ENCODE data around the gene GNA14.
"Not testable (repeated sequence)": the region's sequence is repeated elsewhere in the genome, so short reads cannot be mapped to it uniquely, and the experiment has no call there.

The GNA14 gene

DNA sequence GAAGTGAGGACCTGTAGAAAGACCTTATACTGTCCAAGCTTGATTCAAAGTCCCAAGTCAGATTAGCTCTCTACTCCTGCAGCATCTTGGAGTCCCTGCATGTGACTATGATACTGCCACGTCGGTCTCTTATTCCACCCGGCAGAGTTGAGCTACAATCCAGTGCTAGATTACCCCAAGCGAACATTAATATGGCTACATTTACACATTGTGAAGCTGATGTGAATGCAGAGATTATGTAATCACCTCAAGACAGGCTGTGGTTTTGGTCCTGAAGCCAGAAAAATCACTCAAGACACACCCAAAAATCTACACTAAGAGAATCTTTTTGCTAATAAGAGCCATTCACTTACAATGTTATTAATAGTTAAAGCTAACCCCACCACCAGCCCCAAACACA is 116.7 kb downstream of the GNA14 start:
- no peak for DNase-seq

DNA sequence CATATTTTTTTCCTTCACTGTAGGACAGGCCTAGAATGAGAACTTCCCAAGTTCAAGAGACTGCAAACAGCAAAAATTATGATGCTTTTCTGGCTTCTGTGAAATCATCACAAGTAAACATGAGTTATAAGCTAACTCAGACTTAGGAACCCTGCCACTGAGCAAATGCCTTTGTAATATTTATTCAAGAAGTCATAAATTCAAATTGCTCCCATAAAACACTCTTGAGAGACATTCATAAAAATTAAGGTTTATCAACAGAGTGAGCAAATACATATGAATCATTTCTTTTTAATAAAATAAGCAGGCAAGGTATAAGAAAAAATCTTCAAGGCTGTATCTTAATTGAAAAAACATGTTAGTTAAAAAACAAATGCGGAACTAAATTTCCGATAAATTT is 124.2 kb downstream of the GNA14 start:
- DNase-seq: no peak

DNA sequence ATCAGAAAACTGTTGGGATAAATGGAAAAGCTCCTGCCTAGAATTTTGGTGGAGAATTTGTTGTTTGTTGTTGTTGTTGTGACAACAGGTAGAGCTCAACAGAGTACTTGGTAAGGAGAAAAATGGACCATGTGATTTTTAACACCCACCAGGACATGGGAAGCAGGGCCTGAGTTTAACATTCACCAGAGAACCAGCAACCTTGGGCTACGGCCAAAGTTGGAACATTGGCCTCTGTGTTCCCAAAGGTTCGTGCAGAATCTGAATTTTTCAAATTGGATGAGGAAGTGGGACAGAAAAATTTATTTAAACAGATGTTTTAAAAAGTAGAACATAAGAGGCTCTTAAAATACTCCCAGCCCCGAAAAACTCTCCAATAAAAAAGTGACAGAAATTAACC is 127.0 kb downstream of the GNA14 start:
- DNase-seq: no peak

DNA sequence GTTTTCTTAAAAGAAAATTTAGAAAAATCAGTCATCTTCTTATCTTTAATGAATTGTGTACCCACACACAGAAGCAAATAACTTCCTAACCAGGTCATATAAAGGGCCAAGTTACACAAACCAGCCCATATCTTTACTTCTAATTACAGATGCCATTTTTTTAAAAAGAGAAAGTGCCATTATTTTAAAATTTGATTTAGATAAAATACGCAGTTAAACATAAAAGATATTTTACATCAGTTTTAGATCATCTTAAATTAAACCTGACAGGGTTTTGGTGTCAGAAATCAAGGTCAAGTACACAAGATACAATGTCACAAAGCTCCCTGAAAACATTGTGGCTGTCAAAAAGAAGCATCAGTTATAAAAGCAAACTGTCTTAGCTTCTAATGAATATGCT is 129.4 kb downstream of the GNA14 start:
- no peak for DNase-seq

DNA sequence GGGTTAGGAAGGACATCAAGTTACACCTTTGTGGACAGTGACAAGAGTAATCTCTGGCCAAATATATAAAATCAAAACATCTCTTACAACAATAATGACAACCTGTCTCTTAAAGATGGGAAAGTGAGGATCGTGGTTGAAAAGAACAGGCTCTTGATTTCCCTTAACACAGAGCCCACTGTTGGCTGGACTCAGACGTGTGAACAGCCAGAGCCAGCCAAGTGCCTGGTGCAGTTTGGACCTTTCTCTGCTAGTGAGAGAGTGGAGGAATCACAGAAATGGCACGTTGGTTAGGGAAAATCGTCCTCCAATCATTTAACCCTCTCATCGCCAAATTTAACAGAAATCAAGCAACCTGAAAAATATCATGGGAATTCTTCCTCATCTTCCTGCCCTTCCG is 131.3 kb downstream of the GNA14 start:
- DNase-seq: no peak

DNA sequence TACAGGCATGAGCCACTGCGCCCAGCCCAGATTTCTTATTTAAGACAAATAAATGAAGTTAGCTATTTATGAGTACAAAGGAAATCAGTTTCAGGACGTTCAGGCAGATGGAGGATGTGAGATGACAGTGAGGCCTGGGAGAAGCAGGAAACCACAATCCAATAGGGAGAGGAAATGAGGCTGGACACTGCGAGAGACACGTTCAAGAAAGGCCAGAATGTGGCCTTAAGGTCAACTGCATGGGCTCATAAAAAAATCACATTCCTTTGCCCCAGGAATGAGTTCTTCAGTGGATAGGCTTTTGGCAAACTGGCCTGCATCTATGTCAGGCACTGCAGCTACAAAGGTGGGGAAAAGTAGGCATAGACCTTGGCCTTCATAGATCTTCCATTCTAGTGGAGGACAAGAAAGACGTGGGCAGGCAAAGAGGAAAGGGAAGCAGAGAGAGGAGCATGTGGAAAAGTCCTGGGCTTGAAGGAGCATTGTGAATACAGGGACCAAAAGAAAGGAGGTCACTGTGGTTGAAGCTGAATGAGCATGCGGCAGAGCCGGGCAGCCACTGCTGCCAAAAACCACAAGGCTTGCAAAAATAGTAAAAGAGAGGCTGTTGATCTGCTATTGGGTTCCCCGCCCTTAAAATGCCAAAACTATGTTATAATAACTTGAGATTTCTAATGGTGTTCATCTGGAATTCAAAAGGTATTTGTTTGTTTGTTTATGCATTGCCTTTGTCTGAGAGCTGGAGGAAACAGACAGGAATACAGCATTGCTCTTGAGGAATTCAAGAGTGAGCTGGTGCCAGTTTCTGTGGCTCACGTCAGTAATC is 133.0 kb downstream of the GNA14 start:
- no peak for DNase-seq

DNA sequence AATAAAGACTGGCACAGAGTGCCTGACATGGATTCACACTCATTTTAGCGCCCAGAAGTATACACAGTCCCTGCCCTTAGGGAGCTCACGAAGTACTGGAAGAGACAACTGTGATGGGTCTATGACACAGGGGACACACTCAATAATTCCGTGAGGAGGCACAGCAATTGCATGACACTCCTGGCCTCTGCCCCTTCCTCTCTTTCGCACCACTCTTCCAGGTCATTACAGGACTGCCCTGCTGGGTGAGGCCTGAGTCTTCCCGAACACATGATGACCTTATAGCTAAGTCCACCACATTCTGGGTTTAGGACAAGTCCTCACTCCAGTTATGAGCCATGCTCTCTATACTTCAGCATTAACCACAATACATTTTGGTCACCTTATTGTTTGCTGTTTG is 134.7 kb downstream of the GNA14 start:
- DNase-seq: no peak

DNA sequence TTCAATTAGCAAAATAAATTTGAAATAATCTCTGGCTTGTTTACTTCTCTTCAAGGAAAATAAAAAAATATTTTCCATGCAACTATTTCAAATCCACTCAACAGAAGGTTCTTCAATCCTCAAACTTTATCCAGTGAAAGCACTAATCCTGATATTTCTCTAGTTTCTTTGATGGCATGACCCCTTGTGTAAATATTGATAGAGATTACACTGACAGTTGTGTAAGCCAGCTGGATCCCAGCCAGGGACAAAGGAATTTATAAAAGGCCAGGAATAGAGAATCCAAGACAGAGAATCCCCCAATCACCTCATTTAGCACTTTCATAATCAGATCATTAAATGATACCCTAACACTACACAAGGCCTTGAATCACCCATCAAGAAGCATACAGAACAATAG is 135.2 kb downstream of the GNA14 start:
- no peak for DNase-seq

DNA sequence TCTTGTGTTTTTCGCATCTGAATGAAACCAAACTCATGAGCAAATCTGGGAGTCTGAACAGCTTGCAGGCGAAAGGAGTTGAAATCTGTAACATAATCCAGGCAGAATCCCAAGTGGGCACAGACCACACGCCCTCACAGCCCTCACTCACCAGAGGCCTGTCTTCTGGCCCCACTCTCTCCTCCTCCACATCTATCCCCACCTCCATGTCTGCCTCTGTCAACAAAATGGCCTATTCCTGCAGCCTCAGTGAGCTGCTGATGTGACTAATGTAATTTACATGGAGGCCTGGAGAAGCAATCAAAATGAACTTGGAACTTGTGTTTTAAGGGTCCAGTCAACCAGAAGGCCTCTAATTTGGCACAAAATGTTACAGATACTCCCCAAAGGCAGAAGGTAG is 136.6 kb downstream of the GNA14 start:
- DNase-seq: no peak

DNA sequence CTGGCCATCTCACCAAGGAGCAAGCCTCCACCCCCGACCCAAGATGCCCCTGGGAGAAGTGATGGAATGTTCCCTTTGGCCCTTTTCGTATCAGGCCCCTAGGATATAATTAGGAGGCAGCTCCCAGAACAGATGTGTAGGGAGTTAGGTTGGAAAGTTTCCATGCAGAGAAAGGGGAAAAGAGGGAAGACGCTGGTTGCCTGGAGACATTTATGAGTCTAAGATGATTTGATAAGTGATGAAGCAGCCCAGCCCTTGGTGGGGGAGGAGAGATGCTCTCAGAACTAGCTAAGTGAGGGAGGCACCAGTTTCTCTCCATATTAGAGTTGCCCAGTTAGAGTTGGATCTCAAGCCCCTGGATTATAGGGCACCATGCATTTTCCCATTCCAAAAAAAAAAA is 137.5 kb downstream of the GNA14 start:
- DNase-seq: no peak

DNA sequence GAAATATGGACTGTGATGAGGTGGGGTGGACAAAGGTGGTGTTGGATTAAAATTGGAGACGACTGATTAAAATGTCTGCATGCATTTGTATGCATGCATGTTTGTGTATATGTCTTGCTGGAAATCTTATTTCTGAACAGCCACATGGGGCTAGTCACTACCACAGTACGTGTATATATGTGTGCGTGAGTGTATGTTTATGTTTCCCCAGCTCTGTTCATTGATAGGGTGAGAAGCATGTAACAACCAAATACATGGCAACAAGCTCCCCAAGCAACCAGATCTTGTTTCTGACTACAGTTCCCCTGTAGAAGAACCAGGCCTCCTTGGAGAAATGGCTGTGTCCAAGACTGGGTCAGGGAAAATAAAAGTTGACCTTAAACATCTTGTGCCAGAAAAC is 139.7 kb downstream of the GNA14 start:
- DNase-seq: no peak

DNA sequence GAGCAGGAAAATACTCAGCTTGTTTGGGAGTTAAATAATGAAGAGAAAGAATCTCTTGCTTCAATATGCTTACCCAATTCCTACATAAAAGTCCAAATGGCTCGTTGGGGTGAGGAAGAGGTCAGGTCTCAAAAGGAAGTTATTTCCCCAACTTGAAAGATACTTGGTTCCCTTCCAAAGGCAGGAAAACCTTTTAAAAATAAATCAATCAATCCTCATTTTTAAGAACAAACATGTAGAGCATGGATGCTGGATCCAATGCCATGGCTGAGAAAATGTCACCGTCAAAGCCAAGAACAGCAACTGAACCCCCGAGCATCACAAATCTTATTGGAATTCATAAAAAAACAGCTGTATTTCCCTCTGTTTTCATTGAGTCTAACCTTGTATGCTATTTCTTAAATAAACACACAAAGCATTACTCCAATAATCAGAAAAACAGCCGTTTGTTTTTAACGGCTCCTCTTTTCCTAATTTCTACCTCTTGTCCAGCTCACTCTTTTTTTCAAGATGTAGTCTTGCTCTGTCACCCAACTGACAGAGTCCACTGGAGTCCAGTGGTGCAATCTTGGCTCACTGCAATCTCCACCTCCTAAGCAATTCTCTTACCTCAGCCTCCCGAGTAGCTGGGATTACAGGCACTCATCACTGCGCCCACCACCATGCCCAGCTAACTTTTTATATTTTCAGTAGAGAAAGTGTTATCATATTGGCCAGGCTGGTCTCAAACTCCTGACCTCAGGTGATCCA is 140.7 kb downstream of the GNA14 start:
- no peak for DNase-seq

DNA sequence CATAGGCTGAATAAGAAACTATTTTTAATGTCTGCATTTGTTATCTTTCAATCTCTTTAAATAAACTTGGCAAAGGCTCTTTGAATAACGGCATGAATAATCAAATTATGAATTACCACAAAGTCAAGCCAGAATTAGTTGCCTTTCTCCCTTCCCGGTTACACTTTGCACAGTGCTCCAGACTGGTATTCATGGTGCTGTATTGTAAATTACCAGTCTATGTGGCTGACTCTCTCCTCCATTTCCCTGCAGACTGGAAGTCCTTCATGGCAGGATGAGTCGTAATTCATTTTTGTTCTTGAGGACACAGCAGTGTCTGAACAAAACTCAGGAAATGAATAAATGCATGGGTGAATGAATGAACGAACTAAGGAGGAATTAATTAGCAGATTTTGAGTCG is 142.9 kb downstream of the GNA14 start:
- DNase-seq: no peak

DNA sequence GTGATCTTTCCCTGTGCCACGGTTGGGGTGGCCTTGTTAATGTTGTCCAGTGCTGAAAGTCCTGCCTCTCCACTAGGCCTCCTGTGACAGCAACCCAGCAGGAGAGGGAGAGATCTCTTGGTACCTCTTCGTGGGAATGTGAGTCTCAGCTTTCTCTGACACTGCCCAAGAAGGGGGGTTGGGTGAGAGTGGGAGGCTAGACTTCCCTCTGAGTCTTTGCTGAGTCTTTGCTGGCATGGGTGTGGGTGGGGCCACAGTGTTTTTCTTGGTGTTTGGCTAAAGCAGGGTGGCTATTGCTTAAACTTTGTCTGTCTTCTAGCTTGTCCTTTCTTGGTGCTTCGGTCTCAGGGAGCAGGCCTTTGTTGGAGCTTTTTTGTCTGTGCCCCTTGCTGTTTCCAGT is 145.6 kb downstream of the GNA14 start:
- DNase-seq: no peak

DNA sequence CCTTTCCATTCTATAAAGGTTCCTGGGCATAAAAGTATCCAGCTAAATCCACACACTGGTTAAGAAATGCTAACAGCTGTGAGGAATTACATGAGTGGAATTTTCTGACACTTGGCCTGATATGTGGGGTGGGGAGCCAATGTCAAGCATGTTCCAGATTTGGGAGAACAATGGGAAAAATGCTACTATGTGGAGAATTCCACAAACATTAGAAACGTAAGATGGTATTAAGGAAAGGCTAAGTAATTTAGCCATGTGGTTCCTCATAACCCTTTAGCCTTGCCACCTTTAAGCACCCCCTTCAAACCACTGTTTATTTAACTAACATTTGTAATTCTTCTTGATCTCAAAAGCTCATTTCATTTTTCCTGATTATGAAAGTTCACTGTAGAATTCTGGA is 149.2 kb downstream of the GNA14 start:
- DNase-seq: no peak

DNA sequence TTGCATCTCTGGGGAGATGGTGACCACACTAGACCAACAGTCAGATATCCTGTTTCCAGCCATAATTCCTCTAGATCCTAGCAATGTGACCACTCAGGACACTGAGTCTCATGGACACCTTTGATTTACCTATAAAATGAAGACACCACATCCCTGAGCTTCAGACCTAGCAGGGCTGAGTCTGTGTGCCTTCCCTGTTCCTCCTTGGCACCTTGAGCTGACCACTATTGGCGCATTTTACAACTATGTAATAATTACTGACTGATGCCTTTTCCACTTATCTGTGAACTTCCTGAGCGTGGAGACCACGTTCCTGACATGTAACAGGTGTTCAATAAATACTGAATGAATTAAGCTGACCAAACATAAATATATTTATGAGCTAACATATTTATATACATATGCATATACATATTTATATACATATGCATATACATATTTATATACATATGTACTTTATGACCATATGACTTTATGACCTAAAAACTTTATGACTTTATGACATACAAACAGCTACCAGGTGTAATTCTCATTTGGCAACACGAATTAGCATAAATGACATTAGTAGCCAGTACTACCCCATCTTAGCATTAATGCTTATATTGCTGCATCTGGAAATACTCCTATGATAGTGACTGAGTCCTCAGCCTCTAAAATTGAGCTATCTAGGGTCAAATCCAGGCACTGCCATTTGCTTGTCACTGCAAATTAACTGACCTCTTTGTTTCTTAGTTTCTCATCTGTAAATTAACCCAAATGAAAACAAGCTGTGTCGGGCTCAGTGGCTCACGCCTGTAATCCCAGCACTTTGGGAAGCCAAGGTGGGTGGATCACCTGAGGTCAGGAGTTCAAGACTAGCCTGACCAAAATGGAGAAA is 150.6 kb downstream of the GNA14 start:
- DNase-seq: no peak

DNA sequence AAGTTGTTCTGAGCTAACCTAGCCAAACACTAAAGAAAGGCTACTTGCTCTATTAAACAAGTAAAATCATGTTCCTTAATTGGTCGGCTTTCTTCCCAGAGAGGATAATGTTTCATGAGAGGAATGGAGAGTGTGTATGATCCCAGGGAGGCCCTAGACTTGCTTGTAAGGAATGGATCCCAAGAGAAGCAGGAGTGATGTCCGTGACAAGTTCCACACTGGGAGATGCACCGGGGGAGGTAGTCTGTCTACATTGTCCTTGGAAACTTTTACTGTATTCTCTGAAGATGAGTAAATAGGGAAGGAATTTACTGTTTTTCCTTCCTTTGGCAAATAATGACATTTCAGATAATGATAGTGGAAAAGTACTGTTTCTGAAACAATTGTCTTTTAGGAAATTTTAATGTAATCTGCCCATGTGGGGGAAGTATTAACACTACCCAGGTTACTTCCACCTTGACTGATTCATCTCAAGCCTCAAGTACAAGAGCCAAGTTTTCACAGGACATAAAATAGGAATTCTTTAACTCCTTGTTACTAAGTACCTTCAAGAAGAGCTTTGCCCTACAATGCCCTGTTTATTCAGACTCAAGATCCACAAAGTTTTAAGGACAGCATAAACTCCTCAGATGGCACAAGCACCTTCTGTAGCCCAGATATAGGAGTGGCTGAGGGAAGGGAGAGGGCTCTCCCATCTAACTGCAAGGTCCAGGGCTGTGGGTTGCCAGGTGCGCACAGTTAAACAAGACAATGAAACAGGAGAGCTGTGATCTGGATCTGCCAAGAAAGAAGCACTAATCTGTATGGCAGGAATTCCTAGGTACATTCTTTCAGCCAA is 152.1 kb downstream of the GNA14 start:
- DNase-seq: no peak

DNA sequence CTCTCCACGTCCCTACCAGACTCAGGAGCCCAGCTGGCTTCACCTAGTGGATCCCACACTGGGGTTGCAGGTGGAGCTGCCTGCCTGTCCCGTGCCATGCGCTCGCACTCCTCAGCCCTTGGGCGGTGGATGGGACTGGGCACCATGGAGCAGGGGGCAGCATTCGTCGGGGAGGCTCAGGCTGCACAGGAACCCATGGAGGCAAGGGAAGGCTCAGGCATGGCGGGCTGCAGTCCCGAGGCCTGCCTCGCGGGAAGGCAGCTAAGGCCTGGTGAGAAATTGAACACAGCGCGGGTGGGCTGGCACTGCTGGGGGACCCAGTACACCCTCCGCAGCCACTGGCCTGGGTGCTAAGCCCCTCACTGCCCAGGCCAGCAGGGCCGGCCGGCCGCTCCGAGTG is 157.8 kb downstream of the GNA14 start:
- not testable (repeated sequence) for DNase-seq

DNA sequence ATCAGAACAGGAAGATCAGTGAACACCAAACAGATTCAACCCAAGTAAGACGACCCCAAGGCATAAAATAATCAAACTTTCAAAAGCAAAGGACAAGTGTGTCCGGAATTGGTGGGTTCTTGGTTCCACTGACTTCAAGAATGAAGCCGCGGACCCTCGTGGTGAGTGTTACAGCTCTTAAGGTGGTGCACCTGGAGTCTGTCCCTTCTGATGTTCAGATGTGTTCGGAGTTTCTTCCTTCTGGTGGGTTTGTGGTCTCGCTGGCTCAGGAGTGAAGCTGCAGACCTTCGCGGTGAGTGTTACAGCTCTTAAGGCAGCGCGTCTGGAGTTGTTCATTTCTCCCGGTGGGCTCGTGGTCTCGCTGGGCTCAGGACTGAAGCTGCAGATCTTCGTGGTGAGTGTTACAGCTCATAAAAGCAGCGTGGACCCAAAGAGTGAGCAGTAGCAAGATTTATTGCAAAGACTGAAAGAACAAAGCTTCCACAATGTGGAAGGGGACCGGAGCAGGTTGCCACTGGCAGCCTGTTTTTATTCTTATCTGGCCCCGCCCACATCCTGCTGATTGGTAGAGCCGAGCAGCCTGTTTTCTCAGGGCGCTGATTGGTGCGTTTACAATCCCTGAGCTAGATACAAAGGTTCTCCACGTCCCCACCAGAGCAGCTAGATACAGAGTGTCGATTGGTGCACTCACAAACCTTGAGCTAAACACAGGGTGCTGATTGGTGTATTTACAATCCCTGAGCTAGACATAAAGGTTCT is 158.5 kb downstream of the GNA14 start:
- DNase-seq: not testable (repeated sequence)

DNA sequence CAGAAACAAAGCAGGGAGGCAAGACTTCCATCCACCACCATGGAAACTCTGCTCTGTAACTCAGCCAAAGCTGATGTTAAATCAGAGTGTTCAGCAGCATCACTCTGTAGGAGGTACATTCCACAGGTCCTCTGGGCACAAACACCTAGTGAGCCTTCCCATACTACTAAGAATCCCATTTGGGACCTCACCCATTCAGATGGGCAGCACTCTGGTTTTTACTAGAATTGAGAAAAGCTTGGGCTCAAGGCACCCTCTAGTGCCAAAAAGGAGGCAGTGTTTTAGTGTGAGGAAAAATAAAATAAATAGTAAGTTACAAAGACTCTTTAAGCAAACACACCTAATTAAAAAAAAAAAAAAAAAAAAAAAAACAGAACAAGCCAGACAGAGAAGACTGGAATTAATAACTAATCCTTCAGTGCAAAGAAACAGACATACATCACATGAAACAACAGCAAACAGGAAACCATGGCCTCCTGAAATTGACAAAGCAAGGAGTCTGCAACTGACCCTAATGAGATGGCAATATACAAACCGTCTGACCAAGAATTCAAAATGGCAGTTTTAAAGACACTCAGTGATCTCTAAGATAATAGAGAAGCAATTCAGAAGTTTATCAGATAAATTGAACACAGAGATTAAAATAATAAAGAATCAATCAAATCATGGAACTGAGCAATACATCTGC is 159.5 kb downstream of the GNA14 start:
- no peak for DNase-seq

DNA sequence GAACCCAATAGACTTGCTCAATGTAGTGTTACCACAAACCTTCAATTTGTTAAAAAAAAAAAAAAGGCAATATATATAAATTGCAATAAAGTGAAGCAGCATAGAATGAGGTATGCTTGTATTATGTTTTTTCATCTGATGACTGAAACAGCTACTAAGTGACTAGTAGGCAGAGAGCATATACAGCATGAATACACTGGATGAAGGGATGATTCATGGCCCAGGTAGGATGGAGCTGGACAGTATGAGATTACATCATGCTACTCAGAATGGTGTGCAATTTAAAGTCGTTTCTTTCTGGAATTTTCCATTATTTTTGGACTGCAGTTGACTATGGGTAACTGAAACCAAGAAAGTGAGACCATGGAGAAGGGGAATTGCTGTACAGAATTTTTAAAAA is 161.2 kb downstream of the GNA14 start:
- DNase-seq: no peak
